ENCODE data around the gene KCNH4.
"Not testable (repeated sequence)": the region's sequence is repeated elsewhere in the genome, so short reads cannot be mapped to it uniquely, and the experiment has no call there.

Gene KCNH4
- total RNA-seq: 0.11 to 6.6 (median 2.0) reads per million in 9 experiments

DNA sequence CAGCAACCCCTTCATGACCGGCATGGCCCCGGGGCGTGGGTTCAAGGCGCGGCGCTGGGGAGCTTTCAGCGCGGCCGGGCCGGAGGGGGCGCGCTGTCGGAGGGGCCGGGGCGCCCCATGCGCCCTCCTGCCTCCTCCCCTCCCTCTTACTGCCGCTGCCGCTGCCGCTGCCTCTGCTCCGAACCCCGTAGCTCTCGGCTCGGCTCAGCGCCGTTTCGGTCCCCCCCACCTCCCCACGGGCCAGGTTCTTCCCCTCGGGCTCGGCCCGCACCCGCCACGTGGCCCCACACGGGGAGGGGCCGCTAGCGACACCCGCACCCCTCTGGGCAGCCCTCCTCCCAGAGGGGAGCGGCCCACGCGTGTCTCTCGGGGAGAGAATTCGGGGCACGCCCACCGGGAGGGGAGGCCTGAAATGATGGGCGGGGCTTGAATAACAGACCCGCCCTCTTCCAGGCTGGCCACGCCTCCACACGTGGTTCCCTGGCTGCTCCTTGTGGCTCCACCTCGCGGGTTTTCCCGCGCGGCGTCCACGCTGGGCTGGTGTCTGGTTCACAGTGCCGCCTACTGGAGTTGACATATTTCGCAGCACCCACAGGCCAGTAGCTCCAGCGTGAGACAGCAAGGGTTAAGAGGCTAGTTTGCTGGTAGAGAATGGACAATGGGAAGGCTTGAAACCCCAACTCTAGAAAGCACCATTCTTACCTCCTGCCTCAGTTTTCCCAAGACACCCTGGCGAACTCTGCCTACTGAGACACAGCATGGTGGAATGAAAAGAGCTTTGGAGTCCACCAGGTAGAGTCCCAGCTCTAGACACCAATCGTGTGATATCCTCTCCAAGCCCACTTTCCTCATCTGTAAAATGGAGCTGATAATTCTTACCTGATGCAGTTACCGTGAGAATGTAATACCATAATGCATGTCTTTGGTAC lies at the start of gene KCNH4:
Gene KCNH4, minus strand, starts transcription at position 221 of the 929 bp plus-strand sequence. Its CDS starts 197 bp downstream, at position 24.
- H3K27me3 Mint-ChIP-seq: peaks cover 0 to 27% of the 10 kb centered on the region in 2 donors
- ATAC-seq (replicated peaks): peak; percentile 64
- peaks cover 21% of the 10 kb centered on the region for H3K36me3 Mint-ChIP-seq (ENCODE audit: insufficient read depth)
- no peaks in the 10 kb centered on the region for H3K9me3 Mint-ChIP-seq
- DNase-seq: peak; percentile 75 to 83 (median 81)
- peak within 1 kb of the TSS; percentile 73 to 75 for H3K4me3 Mint-ChIP-seq
- peak within 1 kb of the TSS in 1 of 2 donors; percentile 63 for H3K27ac Mint-ChIP-seq
- peaks cover 31 to 36% of the 10 kb centered on the region in 2 donors for H3K4me1 Mint-ChIP-seq (ENCODE audit: low read depth in 2 of 2)

DNA sequence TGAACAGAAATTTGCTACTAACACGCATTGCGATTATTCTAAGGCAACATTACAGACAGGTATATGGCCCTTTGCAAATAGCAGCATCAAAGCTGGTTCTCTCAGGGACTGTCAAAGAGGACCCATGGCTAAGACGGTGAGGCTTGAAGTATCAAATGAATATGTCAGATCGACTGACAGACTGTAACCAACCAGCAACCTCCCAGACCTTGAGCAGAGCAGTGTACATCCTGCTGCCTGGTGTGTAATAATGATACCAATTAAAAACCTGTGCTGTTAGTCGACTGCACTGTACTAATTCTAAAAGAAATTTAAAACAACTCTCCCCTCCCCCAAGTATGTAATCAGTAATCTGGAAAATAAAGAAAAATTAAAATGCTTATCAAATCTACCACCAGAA lies 49.3 kb upstream of the KCNH4 start:
- Mint-ChIP-seq H3K4me1 (ENCODE audit: low read depth in 2 of 2) (peaks cover 5 to 21% of the 10 kb centered on the region in 2 donors), H3K27ac (peak overlapping the region in 1 of 2 donors; percentile 79), H3K9me3 (no peaks in the 10 kb centered on the region), H3K36me3 (ENCODE audit: insufficient read depth) (peaks cover 18% of the 10 kb centered on the region), H3K4me3 (no peak overlapping the region), H3K27me3 (no peaks in the 10 kb centered on the region)
- ATAC-seq (replicated peaks) (no peak), DNase-seq (no peak)

GRCh38 chr17:42227849-42228700 lies 47.1 kb upstream of the KCNH4 start:
- H3K4me3 Mint-ChIP-seq: no peak overlapping the region
- peaks cover 0 to 10% of the 10 kb centered on the region in 2 donors for H3K4me1 Mint-ChIP-seq (ENCODE audit: low read depth in 2 of 2)
- no peaks in the 10 kb centered on the region for H3K9me3 Mint-ChIP-seq
- peaks cover 29% of the 10 kb centered on the region for H3K36me3 Mint-ChIP-seq (ENCODE audit: insufficient read depth)
- peak overlapping the region; percentile 13 to 56 for H3K27ac Mint-ChIP-seq
- H3K27me3 Mint-ChIP-seq: no peaks in the 10 kb centered on the region
- DNase-seq (no peak), ATAC-seq (replicated peaks) (no peak)

GRCh38 chr17:42225646-42226045 lies 44.7 kb upstream of the KCNH4 start:
- Mint-ChIP-seq H3K4me1 (ENCODE audit: low read depth in 2 of 2) (peaks cover 3 to 18% of the 10 kb centered on the region in 2 donors), H3K36me3 (ENCODE audit: insufficient read depth) (peaks cover 43% of the 10 kb centered on the region), H3K27ac (no peak overlapping the region), H3K4me3 (no peak overlapping the region), H3K27me3 (no peaks in the 10 kb centered on the region), H3K9me3 (no peaks in the 10 kb centered on the region)
- DNase-seq (no peak), ATAC-seq (replicated peaks) (no peak)

DNA sequence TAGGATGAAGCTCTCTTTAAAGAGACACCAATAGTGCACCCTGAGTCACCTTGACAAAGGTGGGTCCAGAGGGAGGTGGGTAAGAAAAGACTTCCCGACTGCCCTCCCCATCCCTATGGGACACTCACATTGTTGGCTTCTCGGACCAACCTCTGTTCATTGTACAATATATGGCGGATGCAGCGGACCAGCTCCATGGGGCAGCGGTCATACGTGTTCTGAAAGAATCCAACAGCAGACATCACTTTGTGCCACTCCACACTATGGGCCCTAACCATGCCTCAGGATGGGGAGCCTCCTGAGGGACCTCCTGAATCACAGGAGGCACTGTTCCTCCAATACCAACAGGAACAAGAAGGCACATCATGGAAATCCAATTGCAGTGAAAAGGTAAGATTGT lies 43.7 kb upstream of the KCNH4 start:
- H3K4me1 Mint-ChIP-seq (ENCODE audit: low read depth in 2 of 2): peaks cover 3 to 12% of the 10 kb centered on the region in 2 donors
- peak overlapping the region; percentile 25 to 59 for H3K27ac Mint-ChIP-seq
- no peak for DNase-seq
- no peak for ATAC-seq (replicated peaks)
- H3K27me3 Mint-ChIP-seq: no peaks in the 10 kb centered on the region
- no peaks in the 10 kb centered on the region for H3K9me3 Mint-ChIP-seq
- no peak overlapping the region for H3K4me3 Mint-ChIP-seq
- H3K36me3 Mint-ChIP-seq (ENCODE audit: insufficient read depth): peaks cover 43% of the 10 kb centered on the region

DNA sequence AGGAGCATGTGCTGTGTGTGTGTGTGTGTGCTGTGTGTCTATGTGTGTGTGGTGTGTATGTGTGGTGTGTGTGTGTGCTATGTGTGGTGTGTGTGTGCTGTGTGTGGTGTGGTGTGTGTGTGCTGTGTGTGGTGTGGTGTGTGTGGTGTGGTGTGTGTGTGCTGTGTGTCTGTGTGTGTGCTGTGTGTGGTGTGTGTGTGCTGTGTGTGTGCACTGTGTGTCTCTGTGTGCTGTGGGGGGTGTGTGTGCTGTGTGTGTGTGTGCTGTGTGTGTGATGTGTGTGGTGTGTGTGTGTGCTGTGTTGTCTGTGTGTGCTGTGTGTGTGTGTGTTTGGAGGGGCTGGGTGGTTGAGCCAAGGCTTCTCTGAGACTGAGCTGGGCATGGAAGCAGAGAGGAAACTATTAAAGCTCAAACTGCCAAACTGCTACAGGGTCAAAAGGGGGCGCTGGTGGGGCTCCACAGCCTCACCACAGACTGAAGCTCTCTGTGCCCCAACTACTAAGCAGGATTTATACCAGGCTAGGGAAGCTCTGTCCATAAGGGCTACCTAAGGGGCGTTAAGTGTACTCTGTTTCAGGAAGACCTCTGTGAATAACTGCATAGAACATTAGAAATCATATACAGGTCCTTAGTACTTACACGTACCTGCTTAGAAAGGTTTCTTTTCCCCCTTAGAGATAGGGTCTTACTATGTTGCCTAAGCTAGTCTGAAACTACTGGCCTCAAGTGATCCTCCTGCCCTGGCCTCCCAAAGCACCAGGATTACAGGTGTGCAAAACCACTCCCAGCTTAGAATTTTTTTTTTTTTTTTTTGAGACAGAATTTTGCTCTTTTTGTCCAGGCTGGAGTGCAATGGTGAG lies 41.2 kb upstream of the KCNH4 start:
- Mint-ChIP-seq H3K27me3 (no peaks in the 10 kb centered on the region), H3K9me3 (no peaks in the 10 kb centered on the region), H3K27ac (peak overlapping the region; percentile 75 to 90), H3K4me1 (ENCODE audit: low read depth in 2 of 2) (peaks cover 3 to 8% of the 10 kb centered on the region in 2 donors), H3K4me3 (no peak overlapping the region), H3K36me3 (ENCODE audit: insufficient read depth) (peaks cover 51% of the 10 kb centered on the region)
- DNase-seq (peak; percentile 48 to 60 (median 49)), ATAC-seq (replicated peaks) (peak; percentile 97)

DNA sequence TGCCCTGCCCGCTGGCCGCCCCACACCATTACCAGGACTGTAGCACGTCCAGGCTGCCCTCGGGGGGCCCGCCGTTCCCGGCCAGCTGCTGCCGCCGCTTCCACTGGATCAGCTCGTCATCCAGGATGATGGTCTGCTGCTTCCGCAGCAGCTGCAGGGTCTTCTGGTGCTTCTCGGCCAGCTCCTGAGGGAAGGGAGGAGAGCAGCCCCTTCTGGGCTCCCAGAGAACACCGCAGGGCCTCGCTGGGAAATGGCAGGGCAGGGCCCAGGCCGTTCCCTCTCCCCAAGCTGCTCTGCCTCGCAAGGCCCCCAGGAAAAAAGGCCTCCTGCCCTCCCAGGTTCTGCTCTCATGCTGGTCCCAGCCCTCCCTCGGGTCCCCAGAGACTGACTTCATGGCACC lies 38.3 kb upstream of the KCNH4 start:
- not testable (repeated sequence) for H3K4me1 Mint-ChIP-seq (ENCODE audit: low read depth in 2 of 2); ATAC-seq (replicated peaks); H3K4me3 Mint-ChIP-seq; DNase-seq; H3K27ac Mint-ChIP-seq; H3K9me3 Mint-ChIP-seq; H3K27me3 Mint-ChIP-seq
- peaks cover 62% of the 10 kb centered on the region for H3K36me3 Mint-ChIP-seq (ENCODE audit: insufficient read depth)

- Mint-ChIP-seq H3K4me3 (no peak overlapping the region), H3K27me3 (no peaks in the 10 kb centered on the region), H3K9me3 (no peaks in the 10 kb centered on the region), H3K27ac (peak overlapping the region in 1 of 2 donors; percentile 9), H3K36me3 (ENCODE audit: insufficient read depth) (peaks cover 70% of the 10 kb centered on the region), H3K4me1 (ENCODE audit: low read depth in 2 of 2) (no peaks in the 10 kb centered on the region)
- DNase-seq: no peak
- no peak for ATAC-seq (replicated peaks)
Observed at GRCh38 chr17:42214156-42214555, 33.2 kb upstream of the KCNH4 start.

DNA sequence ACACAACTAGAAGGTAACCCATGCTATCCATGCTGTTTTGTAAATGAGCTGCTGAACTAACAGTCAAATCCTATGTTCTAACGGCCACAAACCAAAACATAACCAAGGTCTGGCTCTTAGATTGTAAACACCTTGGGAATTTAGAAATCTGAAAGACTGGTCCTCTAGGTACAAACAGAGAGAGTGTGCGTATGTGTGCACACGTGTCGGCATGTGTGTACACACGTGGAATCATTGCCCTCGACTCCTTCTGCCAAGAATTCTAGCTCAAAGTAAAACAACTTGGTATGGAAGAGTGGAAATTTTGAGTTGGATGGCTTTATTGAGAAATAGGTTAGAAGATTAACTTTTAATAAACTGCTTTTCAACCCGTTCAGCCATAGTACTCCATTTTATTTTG lies 31.4 kb upstream of the KCNH4 start:
- Mint-ChIP-seq H3K27ac (no peak overlapping the region), H3K27me3 (no peaks in the 10 kb centered on the region), H3K4me3 (no peak overlapping the region), H3K9me3 (no peaks in the 10 kb centered on the region), H3K36me3 (ENCODE audit: insufficient read depth) (peaks cover 79% of the 10 kb centered on the region), H3K4me1 (ENCODE audit: low read depth in 2 of 2) (no peaks in the 10 kb centered on the region)
- ATAC-seq (replicated peaks): no peak
- no peak for DNase-seq

- DNase-seq; H3K27me3 Mint-ChIP-seq; H3K4me1 Mint-ChIP-seq (ENCODE audit: low read depth in 2 of 2); H3K27ac Mint-ChIP-seq; H3K4me3 Mint-ChIP-seq; ATAC-seq (replicated peaks); H3K9me3 Mint-ChIP-seq: not testable (repeated sequence)
- peaks cover 78% of the 10 kb centered on the region for H3K36me3 Mint-ChIP-seq (ENCODE audit: insufficient read depth)
Observed at GRCh38 chr17:42211921-42212341, 31.0 kb upstream of the KCNH4 start.

DNA sequence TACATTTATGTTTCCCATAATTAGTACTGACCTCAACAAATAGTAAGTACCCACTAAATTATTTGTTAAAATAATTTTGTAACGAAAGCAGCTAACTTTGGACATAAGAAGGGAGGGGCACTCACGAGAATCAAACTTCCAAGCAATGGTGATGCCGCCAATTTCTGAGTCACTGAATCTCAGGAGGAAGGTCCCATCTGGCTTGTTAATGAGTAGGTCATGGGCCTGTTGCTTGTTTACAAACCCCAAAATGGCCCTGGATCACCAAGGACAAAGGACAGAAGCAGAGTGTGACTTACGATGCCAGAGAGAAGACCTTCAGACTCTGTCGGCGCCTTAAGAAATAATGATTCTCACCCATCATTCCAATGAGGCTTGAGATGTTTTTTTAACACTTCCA lies 29.1 kb upstream of the KCNH4 start:
- Mint-ChIP-seq H3K4me1 (ENCODE audit: low read depth in 2 of 2) (no peaks in the 10 kb centered on the region), H3K27me3 (no peaks in the 10 kb centered on the region), H3K4me3 (no peak overlapping the region), H3K9me3 (no peaks in the 10 kb centered on the region), H3K36me3 (ENCODE audit: insufficient read depth) (peaks cover 77% of the 10 kb centered on the region), H3K27ac (no peak overlapping the region)
- ATAC-seq (replicated peaks) (no peak), DNase-seq (no peak)

DNA sequence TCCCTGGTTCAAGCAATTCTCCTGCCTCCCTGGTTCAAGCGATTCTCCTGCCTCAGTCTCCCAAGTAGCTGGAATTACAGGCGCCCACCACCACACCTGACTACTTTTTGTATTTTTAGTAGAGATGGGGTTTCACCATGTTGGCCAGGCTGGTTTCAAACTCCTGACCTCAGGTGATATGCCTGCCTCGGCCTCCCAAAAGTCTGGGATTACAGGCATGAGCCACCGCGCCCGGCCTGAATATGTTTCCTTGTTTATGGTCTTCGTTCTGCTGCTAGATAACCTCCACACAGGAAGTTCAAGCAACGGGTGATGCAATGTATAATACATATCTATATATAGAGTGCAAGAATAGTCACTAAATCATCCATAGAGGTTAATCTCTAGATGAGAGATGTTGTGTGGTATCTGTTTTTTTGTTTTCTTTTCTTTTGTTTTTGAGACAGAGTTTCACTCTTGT lies 25.2 kb upstream of the KCNH4 start:
- not testable (repeated sequence) for ATAC-seq (replicated peaks); DNase-seq; H3K4me3 Mint-ChIP-seq; H3K27me3 Mint-ChIP-seq; H3K4me1 Mint-ChIP-seq (ENCODE audit: low read depth in 2 of 2); H3K9me3 Mint-ChIP-seq
- peak overlapping the region; percentile 32 to 77 for H3K27ac Mint-ChIP-seq
- H3K36me3 Mint-ChIP-seq (ENCODE audit: insufficient read depth): peaks cover 87% of the 10 kb centered on the region
